NCI-H1417 (cell line): Measurements from ENCODE around the gene CUL9.
A peak's percentile ranks its signal among the peaks of the same experiment; 100 is the strongest.

Experiments
- DNase-seq, 3 experiments: peaks; one replicate each; lab custom pipeline; 2025; lab: John Stamatoyannopoulos, UW

CUL9 gene

GRCh38 chr6:43256670-43257366, 74.8 kb downstream of the CUL9 start:
- no peak for DNase-seq

DNA sequence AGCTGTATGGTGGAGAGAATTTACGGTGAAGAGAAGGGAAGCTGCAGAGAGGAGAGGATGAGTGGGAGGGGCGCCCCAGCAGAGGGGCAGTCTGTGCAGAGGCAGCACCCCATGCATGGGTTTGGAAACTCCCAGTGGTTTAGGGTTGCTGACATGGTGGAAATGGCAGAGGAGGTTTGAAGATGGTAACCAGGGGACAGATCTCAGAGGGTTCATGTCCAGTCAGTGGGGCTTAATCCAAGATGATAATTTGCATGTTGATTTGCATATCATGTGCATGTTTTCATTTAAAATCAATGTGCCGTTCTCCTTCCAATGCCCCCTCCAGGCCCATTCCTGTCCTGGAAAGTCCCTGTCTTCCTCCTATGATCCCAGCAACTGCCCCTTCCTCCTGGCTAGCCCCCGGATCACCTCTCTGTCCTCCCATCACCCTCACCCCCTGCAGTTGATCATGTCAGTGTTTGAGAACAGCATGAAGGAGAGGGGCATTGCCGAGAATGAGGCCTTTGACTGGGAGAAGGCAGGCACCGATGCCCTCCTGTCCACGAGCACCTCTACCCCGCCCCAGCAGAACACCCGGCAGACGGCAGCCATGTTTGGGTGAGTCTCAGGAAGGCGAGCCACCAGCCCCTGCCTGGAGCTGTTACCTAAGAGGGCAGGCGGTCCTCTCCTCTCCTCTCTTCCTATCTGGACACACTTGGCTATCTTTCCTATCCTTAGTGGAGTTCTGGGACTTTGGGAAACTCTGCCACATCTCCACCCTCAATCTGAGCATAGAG, 75.6 kb downstream of the CUL9 start:
- no peak for DNase-seq

- no peak for DNase-seq
Observed at GRCh38 chr6:43258180-43258579, 76.2 kb downstream of the CUL9 start.

DNA sequence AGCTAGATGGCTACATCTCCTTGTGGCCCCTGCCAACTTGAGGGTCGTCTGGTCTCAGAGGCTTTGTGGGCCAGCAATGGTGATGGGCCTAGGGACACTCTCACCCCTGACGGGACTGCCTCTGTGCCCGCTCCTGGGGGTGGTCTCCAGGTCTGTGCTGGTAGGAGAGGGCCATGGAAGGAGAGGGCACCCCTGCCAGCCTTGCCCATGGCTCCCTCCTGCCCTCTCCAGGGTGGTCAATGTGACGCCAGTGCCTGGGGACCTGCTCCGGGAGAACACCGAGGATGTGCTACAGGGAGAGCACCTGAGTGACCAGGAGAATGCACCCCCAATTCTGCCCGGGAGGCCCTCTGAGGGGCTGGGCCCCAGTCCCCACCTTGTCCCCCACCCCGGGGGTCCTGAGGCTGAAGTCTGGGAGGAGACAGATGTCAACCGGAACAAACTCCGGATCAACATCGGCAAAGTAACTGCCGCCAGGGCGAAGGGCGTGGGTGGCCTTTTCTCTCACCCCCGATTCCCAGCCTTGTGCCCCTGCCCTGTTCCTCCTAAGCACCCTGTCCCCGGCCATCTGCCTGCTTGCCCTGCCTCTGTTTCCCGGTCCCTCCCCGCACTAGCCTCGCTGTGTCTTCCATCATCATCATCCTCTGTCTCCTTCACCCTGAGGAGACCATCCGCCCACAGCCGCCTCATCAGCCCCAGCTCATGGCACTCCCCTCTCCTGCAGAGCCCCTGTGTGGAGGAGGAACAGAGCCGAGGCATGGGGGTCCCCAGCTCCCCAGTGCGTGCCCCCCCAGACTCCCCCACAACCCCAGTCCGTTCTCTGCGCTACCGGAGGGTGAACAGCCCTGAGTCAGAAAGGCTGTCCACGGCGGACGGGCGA, 77.1 kb downstream of the CUL9 start:
- DNase-seq, result no peak

DNA sequence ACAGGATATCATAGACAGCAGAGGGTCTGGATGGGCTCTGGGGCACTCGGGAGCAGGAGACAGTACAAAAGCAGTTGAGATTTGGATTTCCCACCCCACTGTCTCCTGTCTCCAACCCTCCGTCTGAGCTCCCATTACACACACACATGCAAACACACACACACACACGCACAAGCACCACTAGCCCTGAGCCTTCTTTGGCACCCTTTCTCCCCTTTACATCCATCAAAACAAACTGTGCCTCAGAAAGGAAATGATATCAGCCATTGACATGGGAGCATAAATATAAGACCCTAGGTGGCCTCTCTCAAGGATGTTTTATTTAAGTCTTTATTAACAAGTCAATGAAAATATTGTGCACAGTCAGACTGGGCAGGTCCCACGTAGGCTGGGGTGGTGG, 78.8 kb downstream of the CUL9 start:
- DNase-seq, result no peak

GRCh38 chr6:43261198-43261597, 79.2 kb downstream of the CUL9 start:
- no peak for DNase-seq

DNA sequence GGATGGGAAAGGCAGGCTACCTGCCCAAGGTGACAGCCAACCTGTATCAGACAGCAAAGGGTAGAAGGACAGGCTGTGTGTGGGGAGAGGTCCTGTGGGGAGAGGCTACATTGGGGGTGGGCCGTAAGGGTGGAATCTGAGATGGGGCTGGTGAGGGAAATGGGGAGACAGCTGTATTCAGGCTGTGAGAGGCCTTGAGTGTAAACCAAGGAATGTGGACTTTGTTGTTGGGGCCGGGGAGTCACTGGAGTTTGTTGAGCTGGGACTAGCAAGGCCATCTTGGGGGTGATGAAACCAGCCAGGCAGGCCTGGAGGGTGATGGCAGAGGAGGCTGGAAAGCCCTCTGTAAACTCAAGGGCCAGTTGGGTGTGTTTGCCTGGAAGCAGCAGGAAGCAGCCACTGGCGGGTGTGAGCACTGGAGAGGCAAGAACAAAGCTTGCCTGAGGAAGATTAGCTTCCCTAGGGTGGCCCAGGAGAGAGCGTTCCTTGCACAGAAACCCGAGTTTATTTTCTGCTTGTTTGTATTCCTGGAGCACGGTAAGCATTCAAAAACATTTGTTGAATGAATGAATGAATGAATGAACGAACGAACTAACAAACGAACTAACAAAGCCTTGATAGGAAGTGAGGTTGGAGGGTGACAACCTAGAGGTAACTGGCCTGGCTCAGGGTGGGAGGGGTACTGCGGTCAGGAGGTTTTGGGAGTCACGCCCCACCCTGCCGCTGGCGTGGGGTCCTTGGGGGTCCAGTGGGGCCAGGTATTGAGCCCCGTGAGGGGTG, 80.2 kb downstream of the CUL9 start:
- no peak for DNase-seq

- no peak for DNase-seq
Observed at GRCh38 chr6:43262780-43263313, 80.9 kb downstream of the CUL9 start.

DNA sequence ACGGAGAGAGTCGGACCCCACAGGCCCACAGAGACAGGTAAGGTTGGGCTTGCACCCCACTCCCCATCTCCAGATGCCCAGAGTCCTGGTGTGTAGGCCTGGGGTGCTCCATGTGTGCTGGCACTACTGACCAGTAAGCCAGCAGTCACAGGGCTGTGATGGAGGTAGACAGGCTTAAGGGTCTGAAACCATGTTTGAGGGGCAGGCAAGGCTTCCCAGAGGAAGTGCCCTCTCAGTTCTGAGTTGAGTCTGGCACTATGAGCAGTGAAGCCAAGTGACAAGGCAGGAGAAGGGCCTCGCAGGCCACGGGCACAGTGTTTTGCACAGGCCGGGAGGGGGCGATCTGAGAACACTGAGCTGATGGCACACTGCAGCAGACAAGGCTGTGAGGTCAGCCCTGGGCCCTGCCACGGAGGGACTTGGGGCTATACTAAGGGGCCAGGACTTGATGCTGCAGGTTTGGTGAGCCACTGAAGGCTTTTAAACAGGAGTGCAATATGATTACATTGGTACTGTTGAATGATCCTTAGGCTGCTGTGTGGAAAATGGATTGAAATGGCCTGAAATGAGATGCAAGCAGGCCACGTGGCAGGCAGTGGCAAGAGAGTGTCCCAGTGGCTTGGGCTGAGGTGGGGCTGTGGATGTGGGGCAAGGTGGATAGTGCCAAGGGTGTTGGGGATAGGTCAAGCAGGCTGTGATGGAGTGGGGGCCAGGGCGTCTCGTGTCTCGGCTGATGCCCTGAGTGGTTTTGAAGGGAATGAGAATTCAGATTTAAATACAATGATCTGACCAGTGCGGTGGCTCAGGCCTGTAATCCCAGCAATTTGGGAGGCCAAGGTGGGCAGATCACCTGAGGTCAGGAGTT, 81.5 kb downstream of the CUL9 start:
- DNase-seq, result peak in 1 of 3 experiments; percentile 41

DNA sequence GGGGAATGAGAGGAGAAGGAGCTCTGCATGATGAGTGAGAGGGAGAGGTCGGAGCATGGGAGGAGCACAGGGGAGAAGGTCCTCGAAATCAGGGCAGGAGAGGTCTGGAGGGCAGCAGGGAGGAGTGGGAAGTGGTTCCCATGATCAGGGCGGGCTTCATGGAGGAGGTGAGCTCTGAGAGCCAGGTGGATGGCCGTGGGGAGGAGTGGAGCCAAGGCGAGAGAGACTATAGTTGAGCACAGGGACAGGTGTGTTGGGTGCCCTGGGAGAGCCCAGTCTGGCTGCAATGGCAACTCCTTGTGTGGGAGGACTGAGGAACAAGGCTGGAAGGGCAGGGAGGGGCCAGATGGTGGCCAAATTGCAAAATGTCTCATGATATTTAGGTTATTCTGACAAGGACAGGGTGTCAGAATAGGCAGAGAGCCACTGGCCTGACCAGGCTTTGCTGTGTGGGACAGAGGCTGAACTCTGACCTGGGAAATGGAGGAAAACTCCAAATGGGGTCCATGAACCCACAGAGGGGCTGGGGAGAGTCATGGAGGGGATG, 82.7 kb downstream of the CUL9 start:
- DNase-seq, result no peak

DNA sequence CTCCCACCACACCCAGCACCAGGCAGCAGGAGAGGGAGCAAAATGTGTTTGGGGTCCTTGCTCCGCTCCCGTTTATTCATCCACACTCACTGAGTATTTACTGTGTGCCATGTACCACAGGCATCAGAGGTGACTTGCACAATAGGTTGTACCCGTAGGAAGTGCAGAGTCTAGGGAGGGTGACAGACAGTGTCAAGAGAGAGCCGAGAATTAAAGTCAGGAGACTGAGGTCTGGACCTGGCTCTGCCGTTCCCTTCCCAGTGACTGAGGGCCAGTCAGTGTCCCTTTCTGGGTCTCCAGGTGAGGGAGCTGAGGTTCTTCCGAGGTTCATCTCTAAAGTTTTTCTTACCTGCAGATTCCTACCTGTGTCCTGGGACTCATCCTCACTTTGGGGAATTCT, 83.6 kb downstream of the CUL9 start:
- DNase-seq, result no peak

DNA sequence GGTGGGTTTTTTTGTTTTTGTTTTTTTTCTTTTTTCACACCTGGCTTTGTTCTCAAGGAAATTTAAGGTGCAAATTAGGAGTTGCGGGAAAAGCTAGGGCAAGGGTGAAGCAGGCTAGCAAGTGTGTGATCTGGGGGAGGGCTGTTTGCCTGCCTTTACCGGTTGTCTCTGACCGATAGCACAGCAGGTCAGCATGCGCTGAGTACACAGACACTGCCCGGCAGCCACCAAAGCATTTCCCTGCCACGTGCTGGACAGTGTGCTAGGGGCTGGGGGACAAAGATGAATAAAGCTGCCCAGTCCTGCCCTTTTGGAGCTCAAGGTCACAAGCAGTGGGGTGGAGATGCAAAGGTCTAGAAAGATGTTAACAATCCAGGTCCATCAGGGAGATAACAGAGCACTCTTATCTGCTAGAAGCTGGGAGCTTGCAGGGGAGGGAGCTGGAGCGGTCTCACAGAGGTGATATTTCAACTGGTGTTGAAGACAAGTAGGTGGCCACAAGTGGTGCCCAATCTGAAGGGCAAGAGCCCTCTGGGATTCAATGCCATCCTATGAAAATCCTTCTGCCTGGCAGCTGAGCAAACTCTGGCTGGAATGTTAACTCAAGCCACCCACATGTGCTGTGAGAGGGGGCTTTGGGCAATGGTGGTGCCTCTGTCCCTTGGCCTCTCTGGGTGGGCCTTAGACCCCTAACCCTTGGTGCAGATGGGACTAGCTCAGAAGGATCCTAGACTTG, 85.8 kb downstream of the CUL9 start:
- DNase-seq, result peak in 1 of 3 experiments; percentile 55

DNA sequence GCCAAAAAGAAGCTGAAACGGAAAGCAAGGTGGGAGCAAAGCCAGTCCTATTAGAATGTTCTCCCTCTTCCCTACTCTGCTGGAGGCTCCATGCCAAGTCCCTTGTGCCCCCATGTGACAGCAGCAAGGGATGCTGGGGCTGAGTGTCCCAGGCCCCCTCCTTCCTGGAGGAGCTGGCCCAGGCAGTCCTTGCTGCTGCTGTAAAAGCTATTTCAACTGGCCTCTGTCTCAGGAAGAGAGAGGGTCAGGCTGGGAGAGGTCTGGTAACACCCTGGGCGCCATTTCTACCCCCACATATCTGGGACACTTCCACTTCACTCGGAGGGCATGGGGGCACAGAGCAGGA, 86.3 kb downstream of the CUL9 start:
- no peak for DNase-seq

DNA sequence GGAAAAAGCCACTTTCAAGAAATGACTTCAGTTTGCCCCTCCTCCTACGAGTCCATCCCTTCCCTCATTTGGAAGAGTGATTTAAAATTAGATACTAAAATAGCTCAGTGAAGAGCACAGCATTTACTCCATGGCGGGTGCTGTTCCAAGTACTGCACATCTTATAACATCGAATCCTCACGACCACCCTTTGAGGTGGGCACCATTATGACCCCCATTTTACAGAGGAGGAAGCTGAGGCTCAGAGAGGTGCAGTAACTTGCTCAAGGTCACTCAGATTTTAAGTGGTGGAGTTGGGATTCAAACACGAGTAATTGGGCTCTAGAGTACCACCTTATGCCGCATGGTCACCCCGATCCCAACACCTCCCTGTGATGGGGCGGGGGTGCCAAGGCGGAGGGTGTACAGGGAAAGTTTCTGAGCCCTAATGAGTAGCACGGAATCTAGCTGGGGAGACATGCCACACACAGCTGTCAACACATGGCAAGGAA, 86.8 kb downstream of the CUL9 start:
- no peak for DNase-seq

DNA sequence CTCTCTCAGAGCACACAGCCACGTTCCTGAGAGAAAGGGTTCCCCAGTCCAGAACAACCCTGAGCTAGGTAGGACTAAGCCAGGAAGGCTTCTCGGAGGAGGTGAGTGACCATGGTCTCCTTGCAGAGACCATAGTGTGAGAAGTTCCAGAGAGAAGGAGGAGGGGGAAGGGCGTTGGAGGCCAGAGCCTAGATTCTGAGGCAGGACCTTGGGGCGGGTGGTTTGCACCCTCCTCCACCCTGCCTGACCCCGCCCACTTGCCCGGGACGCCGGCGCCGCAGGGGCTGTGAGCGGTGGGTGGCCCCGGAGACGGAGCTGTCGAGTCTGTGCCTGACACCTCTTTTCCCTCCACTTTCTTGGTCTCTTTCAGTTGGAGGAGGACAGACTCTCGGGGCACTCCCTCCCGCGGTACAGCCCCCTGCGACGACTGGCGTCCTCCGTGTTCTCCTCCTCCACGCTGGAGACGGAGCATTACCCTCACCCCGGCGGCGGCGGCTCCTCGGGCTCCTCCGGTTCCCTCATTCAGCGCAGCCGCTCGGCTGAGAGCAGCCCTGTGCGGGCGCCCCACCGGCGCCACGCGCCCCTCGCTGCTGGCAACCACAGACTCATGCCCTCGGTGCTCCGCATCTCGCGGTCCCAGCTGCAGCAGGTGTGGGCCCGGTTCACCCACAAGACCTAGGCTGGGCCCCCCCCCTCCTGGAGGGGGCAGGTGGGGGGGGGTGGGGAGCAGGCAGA, 87.4 kb downstream of the CUL9 start:
- DNase-seq, result no peak

- no peak for DNase-seq
Observed at GRCh38 chr6:43271103-43271815, 89.3 kb downstream of the CUL9 start.

- no peak for DNase-seq
Observed at GRCh38 chr6:43271944-43272343, 89.9 kb downstream of the CUL9 start.

GRCh38 chr6:43273707-43274106, 91.7 kb downstream of the CUL9 start:
- no peak for DNase-seq
